ENCODE results near the gene CDH5.

DNA sequence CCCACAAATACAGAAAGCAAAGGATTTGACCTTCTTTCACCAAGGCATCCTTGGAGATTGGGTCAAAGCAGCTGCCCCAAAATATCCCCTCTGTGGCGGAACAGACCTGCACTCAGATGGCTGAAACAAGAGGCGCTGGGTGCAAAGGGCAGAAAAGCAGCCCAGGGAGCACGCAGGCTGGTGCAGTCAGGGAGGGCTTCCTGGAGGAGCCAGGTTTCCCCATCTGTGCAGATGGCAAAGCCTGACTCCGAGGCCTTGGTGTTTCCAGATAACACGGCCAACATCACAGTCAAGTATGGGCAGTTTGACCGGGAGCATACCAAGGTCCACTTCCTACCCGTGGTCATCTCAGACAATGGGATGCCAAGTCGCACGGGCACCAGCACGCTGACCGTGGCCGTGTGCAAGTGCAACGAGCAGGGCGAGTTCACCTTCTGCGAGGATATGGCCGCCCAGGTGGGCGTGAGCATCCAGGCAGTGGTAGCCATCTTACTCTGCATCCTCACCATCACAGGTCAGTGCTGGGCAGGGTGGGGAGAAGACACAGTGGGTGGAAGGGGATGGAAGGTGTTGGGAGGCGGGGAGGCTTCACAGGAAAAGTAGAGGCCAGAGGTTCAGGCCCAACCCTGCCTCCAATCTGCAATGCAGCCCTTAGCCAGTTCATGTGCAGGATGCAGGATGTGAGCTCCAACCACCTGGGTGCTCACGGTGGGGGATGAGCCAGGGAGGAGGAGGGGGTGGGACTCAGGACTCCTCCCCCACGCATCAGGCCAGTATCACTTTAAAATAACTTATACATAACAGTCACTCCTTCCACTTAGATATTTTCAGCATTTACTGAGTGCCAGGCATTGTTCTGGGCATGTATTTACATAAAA is 34.3 kb downstream of the CDH5 start:
- TF ChIP-seq, protein P1, sequence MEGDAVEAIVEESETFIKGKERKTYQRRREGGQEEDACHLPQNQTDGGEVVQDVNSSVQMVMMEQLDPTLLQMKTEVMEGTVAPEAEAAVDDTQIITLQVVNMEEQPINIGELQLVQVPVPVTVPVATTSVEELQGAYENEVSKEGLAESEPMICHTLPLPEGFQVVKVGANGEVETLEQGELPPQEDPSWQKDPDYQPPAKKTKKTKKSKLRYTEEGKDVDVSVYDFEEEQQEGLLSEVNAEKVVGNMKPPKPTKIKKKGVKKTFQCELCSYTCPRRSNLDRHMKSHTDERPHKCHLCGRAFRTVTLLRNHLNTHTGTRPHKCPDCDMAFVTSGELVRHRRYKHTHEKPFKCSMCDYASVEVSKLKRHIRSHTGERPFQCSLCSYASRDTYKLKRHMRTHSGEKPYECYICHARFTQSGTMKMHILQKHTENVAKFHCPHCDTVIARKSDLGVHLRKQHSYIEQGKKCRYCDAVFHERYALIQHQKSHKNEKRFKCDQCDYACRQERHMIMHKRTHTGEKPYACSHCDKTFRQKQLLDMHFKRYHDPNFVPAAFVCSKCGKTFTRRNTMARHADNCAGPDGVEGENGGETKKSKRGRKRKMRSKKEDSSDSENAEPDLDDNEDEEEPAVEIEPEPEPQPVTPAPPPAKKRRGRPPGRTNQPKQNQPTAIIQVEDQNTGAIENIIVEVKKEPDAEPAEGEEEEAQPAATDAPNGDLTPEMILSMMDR (IDR thresholded peaks at IDR 0.05): no peak
- TF ChIP-seq EZH2 (IDR thresholded peaks at IDR 0.05): no peak

All from neural progenitor cell (in vitro differentiated cells).